Measurements from ENCODE around the gene PGGHG. TPM values are rescaled to one million over a fixed set of nuclear protein-coding genes. Genes with fewer than 3 reads are reported as not detected.
A peak's percentile ranks its signal among the peaks of the same experiment; 100 is the strongest.
"Not testable (repeated sequence)": the region's sequence is repeated elsewhere in the genome, so short reads cannot be mapped to it uniquely, and the experiment has no call there.

PGGHG gene
- total RNA-seq, 1 donor from 2014 or later: 2.4 TPM

DNA sequence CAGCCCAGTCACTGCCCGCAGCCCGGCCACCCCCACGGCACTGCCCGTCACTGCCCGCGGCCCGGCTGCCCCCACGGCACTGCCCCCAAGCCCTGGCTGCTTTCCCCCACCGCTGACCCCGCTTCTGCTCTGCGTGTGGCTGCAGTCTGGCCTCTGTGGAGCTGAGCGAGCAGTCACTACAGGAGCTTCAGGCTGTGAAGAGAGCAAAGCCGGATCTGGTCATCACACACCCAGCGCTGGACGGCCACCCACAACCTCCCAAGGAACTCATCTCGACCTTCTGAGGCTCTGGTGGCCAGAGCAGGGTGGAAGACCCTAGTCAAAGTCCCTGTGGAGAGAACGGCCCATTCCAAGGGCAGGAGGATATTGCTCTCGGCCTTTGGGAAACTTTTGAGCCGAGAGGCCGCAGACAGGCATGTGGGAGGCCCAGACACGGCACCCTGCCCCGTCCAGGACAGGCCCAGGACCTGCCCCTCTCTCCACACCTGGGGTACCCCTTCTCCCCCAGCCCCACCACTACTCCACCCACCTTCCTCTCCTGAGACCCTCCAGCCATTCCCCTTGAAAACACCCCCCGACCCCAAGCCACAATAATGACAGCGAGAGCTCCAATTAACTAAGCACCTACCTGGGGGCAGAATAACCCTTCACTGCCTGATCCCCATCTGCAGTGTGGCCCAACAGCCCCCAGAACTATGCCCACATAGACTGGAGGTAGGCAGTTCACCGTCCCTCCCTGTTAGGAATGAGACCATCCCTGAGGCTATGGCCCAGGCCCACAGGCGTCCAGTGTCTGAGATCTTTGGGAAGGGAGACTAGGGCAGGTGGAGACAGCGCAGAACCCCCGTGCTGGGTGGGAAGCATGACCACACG lies 3.7 kb upstream of the PGGHG start:
- ATAC-seq: no peak

DNA sequence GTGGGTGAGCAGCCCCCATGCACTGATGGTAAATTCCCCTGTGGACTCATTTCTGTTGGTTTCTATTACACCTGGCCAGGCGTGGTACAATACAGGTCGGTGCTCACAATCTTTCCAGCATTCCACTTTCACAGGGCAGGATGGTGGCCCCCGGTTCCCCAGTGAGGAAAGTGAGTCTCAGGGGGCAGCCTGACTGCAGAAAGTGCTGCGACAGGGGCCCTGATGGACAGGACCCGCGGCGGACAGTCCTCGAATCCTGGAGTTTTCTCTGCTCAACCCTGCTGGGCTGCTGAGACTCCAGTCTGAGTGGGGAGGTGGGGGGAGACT lies 3.1 kb upstream of the PGGHG start:
- ATAC-seq: no peak

DNA sequence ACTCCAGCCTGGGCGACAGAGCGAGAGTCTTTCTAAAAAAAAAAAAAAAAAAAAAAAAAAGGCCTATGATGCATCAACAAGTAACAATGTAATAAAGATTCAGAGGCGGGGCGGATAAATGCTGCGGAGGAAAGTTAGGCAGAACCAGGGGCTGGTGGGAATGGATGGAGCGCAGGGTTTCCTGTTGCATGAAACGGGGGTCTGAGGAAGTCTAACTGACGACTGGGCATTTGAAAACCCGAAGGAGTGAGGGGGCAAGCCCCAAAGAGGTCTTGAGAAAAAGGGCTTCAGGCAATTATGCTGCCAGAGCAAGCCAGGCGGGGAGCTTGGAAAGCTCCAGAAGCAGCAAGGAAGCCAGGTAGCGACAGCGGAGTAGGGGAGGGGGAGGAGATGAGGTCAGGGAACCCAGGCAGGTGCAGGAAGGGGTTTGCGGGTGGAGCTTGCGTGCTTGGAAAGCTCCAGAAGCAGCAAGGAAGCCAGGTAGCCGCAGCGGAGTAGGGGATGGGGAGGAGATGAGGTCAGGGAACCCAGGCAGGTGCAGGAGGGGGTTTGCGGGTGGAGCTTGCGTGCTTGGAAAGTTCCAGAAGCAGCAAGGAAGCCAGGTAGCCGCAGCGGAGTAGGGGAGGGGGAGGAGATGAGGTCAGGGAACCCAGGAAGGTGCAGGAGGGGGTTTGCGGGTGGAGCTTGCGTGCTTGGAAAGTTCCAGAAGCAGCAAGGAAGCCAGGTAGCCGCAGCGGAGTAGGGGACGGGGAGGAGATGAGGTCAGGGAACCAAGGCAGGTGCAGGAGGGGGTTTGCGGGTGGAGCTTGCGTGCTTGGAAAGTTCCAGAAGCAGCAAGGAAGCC lies 1.7 kb upstream of the PGGHG start:
- not testable (repeated sequence) for ATAC-seq

DNA sequence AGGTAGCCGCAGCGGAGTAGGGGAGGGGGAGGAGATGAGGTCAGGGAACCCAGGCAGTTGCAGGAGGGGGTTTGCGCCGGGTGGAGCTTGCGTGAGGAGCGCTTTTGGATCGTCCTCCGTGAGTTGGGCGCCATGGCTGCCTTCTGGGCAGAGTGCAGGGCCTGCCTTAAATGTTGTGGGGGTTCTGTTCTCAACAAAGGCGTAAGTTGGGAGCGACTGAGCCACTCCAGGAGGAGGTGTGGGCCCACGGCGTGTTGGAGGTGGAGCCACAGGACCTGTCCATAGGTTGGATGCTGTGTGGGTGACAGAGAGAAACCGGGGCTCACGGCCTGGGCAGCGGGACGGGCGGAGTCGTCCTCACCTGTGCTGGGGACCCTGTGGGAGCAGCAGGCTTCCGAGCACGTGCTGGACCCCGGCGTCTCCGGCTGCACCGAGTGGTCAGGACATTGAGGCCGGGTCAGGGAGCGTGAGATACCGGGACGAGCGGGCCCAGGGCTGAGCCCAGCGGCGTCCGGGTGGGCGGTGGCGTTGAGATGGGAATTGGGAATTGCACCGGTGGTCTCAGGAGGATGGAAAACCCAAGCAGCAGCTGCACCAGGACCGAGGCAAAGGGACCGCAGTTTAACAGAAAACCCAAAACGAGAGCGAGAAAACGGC lies 977 bp upstream of the PGGHG start:
- ATAC-seq: peak; percentile 6

DNA sequence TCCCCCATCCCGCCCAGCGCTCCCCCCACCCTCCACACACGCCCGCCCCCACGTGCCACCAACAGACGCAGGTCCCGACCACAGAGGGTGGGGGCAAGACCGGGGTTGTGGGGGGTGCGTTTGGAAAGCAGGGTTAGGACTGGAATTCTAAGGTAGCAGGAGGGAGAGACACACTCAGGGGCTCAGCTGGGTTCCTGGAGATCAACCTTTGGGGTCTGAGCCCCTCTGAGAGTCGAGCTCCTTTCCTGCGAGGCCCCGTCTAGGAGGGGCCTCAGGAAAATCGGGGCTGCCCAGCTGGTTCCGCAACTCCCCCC lies 429 bp downstream of the PGGHG start:
- ATAC-seq: no peak

DNA sequence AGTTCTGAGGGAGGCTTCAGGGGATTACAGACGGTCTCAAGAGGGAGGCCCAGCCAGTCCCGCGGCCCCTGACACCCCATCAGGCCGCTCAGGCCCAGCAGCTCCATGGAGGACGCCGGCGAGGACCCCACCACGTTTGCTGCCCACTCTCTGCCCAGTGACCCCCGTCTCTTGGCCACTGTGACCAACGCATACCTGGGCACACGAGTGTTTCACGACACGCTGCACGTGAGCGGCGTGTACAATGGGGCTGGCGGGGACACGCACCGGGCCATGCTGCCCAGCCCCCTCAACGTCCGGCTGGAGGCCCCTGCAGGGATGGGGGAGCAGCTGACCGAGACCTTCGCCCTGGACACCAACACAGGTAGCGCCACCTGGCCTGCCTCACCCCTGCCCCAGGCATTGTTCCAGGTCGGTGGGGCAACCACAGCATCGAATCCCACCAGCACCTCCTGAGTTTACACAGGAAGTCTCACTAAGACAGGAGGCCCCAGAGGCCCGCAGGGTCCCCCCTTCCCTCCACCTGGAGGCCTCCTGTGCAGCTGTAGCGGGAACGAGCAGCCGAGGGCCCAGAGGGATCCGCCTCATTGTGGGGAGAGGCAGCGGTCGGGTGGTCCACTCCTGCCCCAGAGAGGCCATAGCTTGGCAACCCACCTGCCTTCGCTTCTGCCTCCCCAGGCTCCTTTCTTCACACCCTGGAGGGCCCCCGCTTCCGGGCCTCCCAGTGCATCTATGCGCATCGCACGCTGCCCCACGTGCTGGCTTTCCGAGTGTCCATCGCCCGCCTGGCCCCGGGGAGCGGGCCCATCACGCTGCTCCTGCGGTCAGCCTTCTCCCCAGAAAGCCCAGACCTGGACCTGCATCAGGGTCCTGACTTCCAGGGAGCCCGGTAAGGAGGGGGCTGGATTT lies 1.0 kb downstream of the PGGHG start:
- ATAC-seq: no peak

DNA sequence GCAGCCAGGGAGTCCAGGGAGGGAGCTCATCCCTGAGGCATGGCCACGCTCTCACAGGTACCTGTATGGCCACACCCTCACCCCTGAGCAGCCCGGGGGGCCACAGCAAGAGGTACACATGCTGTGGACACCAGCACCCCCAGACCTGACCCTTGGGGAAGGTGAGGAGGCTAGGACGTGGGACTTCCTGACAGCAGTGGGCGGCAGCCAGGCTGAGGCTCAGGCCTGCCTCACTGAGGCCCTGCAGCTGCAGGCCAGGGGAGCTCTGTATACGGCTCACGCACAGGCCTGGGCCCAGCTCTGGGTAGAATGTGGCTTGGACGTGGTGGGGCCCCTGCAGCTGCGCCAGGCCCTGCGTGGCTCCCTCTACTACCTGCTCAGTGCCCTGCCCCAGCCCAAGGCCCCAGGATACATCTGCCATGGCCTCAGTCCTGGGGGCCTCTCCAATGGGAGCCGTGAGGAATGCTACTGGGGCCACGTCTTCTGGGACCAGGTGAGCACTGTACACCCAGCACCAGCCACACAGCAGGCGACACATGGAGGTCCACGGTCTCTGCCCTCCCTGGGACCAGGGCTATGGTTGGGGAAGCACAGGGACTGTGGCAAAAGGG lies 1.8 kb downstream of the PGGHG start:
- ATAC-seq: no peak

DNA sequence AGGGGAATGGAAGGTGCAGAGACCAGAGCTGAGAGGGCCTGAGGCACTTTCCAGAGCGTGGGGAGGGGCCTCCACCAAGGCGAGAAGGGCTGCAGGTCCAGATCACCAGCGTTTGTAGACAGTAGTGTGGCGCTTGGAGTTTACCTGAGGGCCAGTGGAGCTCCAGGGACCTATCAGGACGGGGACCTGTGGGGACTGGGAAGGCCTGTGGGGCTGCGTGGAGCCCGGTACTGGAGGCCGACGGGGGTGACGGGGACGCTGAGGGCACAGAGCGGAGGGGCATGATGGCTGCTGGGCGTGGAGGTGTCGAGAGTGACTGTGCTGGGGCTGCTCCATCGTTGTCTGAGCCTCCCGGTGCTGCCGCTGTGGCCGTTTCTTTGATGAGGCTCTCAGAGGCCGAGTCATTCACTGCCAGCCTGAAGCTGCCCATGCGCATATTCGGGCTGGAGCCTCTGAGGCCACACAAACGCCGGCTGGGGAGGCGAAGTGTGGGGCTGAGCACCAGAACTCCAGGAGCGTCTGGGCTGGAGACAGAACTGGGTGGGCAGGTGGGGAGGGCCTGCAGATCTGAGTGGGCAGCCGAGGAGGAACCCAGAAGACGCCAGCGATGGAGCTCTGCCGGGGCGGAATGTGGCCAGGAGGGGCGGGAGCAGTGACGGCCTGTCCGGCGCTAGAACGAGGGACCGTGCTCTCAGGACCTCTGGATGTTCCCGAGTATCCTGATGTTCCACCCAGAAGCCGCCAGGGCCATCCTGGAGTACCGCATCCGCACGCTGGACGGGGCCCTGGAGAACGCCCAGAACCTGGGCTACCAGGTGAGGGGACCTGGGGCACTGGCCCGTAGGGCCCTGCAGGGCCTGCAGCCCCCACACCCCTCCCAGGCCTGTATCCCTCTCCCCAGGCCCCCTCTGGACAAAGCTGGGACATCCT lies 2.6 kb downstream of the PGGHG start:
- ATAC-seq: no peak

DNA sequence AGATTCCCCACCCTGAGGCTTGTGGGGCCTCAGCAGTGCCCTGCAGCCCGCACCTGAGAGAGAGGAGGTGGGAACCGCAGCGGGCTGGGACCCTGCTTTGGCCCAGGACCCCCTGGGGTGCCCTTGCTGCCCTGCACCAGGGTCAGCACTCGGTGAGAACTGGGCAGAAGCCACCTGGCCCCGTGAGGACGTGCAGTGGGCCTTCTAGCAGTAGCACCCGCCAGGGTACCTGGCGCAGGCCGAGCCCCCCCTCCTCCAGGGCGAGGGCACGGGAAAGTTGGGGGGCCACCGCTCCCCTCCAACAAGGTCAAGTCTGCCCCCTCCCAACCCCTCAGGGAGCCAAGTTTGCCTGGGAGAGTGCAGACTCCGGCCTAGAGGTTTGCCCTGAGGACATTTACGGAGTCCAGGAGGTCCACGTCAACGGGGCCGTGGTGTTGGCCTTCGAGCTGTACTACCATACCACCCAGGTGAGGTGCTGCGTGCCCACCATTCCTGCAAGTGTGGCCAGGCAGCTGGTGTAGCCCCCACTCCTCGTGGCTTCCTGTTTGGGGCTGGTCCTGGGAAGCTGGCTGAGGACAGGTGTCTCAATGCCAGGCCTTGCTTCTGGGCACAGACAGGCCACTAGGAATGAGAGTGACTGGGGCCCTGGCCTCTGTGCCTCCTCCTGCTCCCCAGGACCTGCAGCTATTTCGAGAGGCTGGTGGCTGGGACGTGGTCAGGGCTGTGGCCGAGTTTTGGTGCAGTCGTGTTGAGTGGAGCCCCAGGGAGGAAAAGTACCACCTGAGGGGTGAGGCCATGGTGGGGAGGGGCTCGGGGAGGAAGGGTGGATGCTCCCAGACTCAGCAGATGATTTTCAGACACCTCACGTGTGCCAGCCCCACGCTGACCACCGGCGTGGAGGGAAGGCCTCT lies 3.5 kb downstream of the PGGHG start:
- no peak for ATAC-seq

DNA sequence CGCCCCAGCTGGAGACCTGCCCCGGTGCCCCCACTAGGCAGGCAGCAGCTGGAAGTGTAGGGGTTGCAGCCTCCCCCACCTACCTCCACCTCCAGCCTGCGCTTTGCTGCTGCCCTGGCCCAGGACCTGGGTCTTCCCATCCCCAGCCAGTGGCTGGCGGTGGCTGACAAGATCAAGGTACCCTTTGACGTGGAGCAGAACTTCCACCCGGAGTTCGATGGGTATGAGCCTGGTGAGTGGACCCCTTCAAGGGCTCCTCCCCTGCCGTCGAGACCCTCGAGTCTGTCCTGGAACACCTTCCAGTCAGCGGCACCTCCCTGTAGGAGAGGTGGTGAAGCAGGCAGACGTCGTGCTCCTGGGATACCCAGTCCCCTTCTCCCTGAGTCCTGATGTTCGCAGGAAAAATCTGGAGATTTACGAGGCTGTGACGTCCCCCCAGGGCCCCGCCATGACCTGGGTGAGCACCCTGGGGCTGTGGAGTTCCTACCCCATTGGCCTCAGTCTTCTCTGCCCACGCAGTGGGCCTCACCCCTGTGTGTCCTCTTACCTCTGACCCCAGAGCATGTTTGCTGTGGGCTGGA lies 4.4 kb downstream of the PGGHG start:
- no peak for ATAC-seq

DNA sequence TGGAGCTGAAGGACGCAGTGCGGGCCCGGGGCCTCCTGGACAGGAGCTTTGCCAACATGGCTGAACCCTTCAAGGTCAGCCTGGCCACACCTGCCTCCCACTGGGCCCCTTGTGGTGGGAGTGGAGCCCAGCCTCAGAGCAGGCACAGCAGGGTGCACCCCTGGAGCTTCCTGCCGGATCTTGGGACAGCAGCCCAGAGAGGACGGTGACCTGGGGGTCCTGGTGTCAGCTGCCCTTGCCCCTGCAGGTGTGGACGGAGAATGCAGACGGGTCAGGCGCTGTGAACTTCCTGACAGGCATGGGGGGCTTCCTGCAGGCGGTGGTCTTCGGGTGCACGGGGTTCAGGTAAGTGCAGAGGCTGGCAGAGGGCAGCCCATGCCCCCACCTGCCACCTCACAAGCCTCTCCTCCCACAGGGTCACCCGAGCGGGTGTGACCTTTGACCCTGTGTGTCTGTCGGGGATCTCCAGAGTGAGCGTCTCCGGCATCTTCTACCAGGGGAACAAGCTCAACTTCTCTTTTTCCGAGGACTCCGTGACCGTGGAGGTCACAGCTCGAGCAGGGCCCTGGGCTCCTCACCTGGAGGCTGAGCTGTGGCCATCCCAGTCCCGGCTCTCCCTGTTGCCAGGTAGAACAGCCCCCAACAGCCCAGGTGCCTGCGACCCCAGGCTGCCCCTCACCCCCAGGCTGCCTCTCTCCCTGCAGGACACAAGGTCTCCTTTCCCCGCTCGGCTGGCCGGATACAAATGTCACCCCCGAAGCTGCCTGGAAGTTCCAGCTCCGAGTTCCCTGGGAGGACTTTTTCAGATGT lies 5.1 kb downstream of the PGGHG start:
- no peak for ATAC-seq

DNA sequence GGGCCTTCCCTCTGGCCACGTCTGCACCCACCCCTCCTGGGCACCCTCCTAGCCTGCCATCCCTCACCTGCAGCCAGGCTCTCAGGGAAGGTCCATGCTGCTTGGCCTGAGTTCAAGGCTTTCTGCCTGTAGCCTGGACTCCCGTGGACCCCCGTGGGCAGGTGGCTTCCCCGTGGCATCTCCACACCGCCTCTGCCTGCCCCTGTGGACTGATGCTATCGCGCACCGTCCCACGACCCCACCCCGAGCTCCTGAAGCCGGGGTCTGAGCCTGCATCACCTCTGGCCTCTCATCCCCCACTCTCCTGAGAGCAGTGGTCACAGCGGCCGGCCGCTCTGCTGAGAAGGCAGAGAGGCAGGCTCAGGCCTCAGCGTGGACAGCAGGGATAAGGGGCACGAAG lies 5.9 kb downstream of the PGGHG start:
- no peak for ATAC-seq

DNA sequence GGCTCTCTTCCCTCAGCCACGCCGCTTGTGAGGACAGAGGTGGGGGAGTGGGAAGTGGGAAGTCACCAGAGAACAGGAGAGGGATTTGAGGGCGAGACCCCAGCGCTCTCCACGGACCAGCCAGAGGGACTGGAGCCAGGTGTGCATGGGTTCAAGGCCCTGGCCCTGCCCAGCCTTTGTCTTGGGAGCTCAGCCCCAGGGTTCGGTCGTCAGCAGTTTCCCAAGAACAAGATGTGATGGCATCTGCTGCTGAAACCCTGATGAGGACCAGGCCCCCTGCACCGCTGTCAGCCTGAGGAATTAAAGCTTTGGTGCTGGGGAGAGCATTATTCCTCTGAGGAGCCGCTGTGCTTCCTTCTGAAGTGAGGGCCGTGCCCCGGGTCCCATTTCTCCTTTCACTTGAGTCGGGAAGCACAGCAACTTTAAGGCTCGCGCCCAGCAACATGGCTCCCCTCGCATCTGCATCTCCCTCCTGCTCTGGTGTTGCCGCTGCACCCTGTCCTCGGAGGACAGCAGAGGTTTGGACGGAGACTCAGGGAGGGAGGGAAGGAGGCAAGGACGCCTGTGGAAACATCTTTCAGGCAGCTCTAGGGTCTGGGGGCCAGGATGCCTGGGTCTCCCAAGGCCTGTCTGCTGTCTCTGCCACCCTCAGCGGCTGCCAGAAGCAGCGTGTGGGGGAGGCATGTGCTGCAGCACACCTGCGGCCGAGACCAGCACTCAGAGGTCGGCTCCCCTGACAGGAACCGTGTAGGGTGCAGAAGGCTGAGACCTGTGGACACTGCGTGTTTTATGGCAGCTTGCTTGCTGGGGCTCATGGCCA lies 6.6 kb downstream of the PGGHG start:
- no peak for ATAC-seq

DNA sequence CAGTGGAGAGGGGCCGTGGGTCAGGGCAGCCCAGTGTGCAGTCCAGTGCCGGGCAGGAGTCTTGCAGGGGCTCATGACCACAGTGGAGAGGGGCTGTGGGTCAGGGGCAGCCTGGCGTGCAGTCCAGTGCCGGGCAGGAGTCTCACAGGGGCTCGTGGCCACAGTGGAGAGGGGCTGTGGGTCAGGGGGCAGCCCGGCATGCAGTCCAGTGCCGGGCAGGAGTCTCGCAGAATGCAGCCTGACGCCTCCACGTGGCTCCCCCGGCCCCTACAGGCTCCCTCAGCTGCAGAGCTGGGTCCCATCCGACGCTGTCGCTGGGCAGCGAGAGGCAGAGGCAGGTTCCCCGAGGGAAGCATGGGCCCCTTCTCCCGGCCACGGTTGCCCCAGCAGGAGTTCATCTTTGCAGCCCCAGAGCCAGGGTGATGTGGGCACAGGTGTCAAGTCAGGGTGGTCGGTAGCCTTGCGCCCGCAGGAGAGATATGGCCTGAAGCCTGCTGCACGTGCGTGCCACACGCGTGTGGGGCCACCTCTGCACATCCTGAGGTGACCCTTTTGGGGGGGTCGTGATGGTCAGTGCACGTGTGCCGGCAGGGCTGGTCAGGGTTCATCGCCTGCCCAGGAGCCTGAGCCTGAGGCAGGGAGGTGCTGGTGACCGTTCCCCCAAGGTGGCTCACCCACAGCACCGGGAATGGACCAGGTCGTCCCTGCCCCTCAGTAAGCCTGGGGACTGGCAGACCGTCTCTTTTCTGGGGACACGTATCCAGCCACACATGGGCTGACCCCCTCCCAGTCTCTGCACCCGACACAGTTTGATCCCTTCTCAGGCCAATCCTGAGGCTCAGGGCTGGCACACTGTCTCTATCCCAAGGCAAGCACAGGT lies 7.5 kb downstream of the PGGHG start:
- ATAC-seq: no peak

DNA sequence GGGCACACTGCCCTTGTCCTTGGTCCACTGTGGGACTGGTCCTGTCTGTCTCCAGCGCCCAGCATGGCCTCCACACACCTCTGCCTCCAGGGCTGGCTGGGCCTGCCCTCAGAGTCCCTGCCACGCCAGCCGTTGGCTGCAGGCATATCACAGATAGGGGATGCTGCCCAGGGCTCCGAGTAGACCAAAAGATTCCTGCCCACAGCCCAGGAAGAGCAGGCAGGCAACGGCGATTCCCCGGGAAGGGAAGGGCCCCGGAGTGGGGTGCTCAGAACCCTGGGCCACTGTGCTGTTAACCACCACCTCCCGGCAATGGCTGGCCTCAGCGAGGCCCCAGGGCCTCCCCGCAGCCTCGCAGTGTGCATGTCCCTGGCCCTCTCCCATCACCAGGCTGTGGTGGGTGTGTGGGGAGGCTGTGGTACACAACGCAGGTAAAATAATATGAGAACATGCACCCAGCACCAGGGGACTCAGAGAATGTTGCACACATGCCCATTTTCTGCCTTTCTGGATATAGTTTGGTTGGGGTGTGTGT lies 8.2 kb downstream of the PGGHG start:
- ATAC-seq: no peak

Data from esophagus mucosa (tissue), 1 donor.